ENCODE results near the gene TUBB4A.

TUBB4A gene

GRCh38 chr19:6500837-6501739 lies 1.0 kb downstream of the TUBB4A start:
- TF ChIP-seq CEBPB (IDR thresholded peaks at IDR 0.05), result no peak
- no peak for TF ChIP-seq NFIC (IDR thresholded peaks at IDR 0.05)
- no peak for TF ChIP-seq EGR1 (IDR thresholded peaks at IDR 0.05)
- no peak for TF ChIP-seq CREB1 (IDR thresholded peaks at IDR 0.05; ENCODE audit: low read depth)
- no peak for TF ChIP-seq USF1 (IDR thresholded peaks at IDR 0.05)
- no peak for TF ChIP-seq EP300 (IDR thresholded peaks at IDR 0.05; ENCODE audit: borderline replicate concordance)
- no peak for TF ChIP-seq YY1 (IDR thresholded peaks at IDR 0.05; ENCODE audit: low read depth)
- no peak for TF ChIP-seq TAF1 (IDR thresholded peaks at IDR 0.05; ENCODE audit: low read depth)
- TF ChIP-seq TEAD4 (IDR thresholded peaks at IDR 0.05), result no peak
- no peak for TF ChIP-seq RAD21 (IDR thresholded peaks at IDR 0.05; ENCODE audit: low read depth)
- no peak for TF ChIP-seq REST (IDR thresholded peaks at IDR 0.05; ENCODE audit: low read depth)

- TF ChIP-seq YY1 (IDR thresholded peaks at IDR 0.05; ENCODE audit: low read depth) (no peak), RAD21 (IDR thresholded peaks at IDR 0.05; ENCODE audit: low read depth) (no peak), REST (IDR thresholded peaks at IDR 0.05; ENCODE audit: low read depth) (no peak), FOXM1 (IDR thresholded peaks at IDR 0.05; ENCODE audit: borderline replicate concordance, low read depth) (no peak), TEAD4 (IDR thresholded peaks at IDR 0.05) (no peak), TCF12 (IDR thresholded peaks at IDR 0.05; ENCODE audit: low read depth) (no peak), USF1 (IDR thresholded peaks at IDR 0.05) (no peak), CREB1 (IDR thresholded peaks at IDR 0.05; ENCODE audit: low read depth) (no peak), ZBTB7A (IDR thresholded peaks at IDR 0.05; ENCODE audit: low read depth) (no peak), NFIC (IDR thresholded peaks at IDR 0.05) (no peak), EGR1 (IDR thresholded peaks at IDR 0.05) (no peak)
Measured at GRCh38 chr19:6499052-6499790, 2.9 kb downstream of the TUBB4A start.

- no peak for TF ChIP-seq TAF1 (IDR thresholded peaks at IDR 0.05; ENCODE audit: low read depth)
- no peak for TF ChIP-seq TCF12 (IDR thresholded peaks at IDR 0.05; ENCODE audit: low read depth)
- no peak for TF ChIP-seq RAD21 (IDR thresholded peaks at IDR 0.05; ENCODE audit: low read depth)
- TF ChIP-seq CEBPB (IDR thresholded peaks at IDR 0.05), result no peak
- TF ChIP-seq EGR1 (IDR thresholded peaks at IDR 0.05), result no peak
- no peak for TF ChIP-seq TEAD4 (IDR thresholded peaks at IDR 0.05)
- no peak for TF ChIP-seq YY1 (IDR thresholded peaks at IDR 0.05; ENCODE audit: low read depth)
- TF ChIP-seq REST (IDR thresholded peaks at IDR 0.05; ENCODE audit: low read depth), result no peak
- no peak for TF ChIP-seq USF1 (IDR thresholded peaks at IDR 0.05)
- no peak for TF ChIP-seq MAX (IDR thresholded peaks at IDR 0.05)
- TF ChIP-seq NFIC (IDR thresholded peaks at IDR 0.05), result no peak
- no peak for TF ChIP-seq ZBTB7A (IDR thresholded peaks at IDR 0.05; ENCODE audit: low read depth)
- no peak for TF ChIP-seq EP300 (IDR thresholded peaks at IDR 0.05; ENCODE audit: borderline replicate concordance)
- no peak for TF ChIP-seq FOXM1 (IDR thresholded peaks at IDR 0.05; ENCODE audit: borderline replicate concordance, low read depth)
- TF ChIP-seq CREB1 (IDR thresholded peaks at IDR 0.05; ENCODE audit: low read depth), result no peak
Measured at GRCh38 chr19:6498294-6499036, 3.6 kb downstream of the TUBB4A start.
